Measurements from ENCODE around the gene CD74. TPM values are rescaled to one million over a fixed set of nuclear protein-coding genes. Genes with fewer than 3 reads are reported as not detected.
A peak's percentile ranks its signal among the peaks of the same experiment; 100 is the strongest.

CD74 gene
- 100 to 1,000 TPM; 550 to 913 (median 748) TPM for total RNA-seq
- 3,554 TPM for total RNA-seq (2013)

- intact Hi-C loops (cut with micrococcal nuclease), result loop anchor here (1.0 kb wide), 1 partner anchor 24 kb away; no protein-coding TSS in a partner anchor
- Histone ChIP-seq H3K27ac (ENCODE audit: low read length) (peak within 1 kb of the TSS; percentile 98), H3K36me3 (ENCODE audit: control insufficient read depth, insufficient read depth, low read length) (peaks cover 10% of the 10 kb centered on the region), H3K4me3 (ENCODE audit: low read length) (peak within 1 kb of the TSS; percentile 89), H3K9me3 (ENCODE audit: control insufficient read depth, insufficient read depth, low read length) (no peaks in the 10 kb centered on the region), H3K27me3 (ENCODE audit: control insufficient read depth, insufficient read depth, low read length) (no peaks in the 10 kb centered on the region), H3K4me1 (ENCODE audit: control insufficient read depth, insufficient read depth, low read length) (peaks cover 68% of the 10 kb centered on the region)
- peak; percentile 93 to 97 for DNase-seq
- Mint-ChIP-seq H3K4me1 (peaks cover 45 to 47% of the 10 kb centered on the region in 2 donors), H3K27me3 (ENCODE audit: low read depth in 2 of 2) (no peaks in the 10 kb centered on the region), H3K27ac (peak within 1 kb of the TSS; percentile 99 to 100), H3K9me3 (no peaks in the 10 kb centered on the region), H3K4me3 (peak within 1 kb of the TSS; percentile 98), H3K36me3 (no peaks in the 10 kb centered on the region)
- WGBS (ENCODE audit: insufficient coverage), result under 1% methylated on average over 20 of the region's 20 CpGs
- no peak for TF ChIP-seq CTCF (IDR thresholded peaks at IDR 0.05)
- ATAC-seq, result peak; percentile 83 to 95 (median 89)
Measured at GRCh38 chr5:150412319-150413175, at the start of gene CD74. TSS of gene CD74 (minus strand) at chr5:150412910. CDS start at chr5:150412749, 161 bp downstream.

DNA sequence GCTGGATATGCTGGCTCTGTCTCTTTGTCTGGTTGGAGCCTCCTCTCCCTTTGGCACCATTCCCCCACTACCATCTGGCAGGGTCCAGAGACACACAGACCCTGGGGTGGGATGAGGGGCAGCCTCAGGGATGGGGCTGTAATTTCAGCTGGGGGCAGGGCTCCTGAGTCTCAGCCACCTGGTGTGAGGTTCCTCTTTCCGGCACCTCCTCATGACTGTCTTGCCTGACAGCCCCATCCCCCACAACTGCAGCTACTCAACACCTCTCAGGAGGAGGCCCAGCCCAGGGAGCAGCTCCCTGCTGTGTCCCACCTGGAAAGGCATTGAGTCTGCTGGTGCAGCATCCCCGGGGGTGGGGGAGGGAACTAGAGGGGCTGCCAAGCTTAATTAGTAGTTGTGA is 48.5 kb upstream of the CD74 start:
- TF ChIP-seq CTCF (IDR thresholded peaks at IDR 0.05), result no peak
- Mint-ChIP-seq H3K27me3 (ENCODE audit: low read depth in 2 of 2) (no peaks in the 10 kb centered on the region), H3K4me1 (peaks cover 4 to 17% of the 10 kb centered on the region in 2 donors), H3K9me3 (no peaks in the 10 kb centered on the region), H3K27ac (no peak overlapping the region), H3K36me3 (no peaks in the 10 kb centered on the region), H3K4me3 (no peak overlapping the region)
- 27% methylated on average over 2 of the region's 2 CpGs for WGBS (ENCODE audit: insufficient coverage)
- ATAC-seq (no peak), DNase-seq (peak in 1 of 2 donors; percentile 39)
- peak overlapping the region; percentile 5 for H3K27ac ChIP-seq (ENCODE audit: low read length)
- no peaks in the 10 kb centered on the region for H3K27me3 ChIP-seq (ENCODE audit: control insufficient read depth, insufficient read depth, low read length)
- H3K36me3 ChIP-seq (ENCODE audit: control insufficient read depth, insufficient read depth, low read length), result no peaks in the 10 kb centered on the region
- intact Hi-C loops (cut with micrococcal nuclease), result no loop called here
- peaks cover 26% of the 10 kb centered on the region for H3K4me1 ChIP-seq (ENCODE audit: control insufficient read depth, insufficient read depth, low read length)
- no peak overlapping the region for H3K4me3 ChIP-seq (ENCODE audit: low read length)
- no peaks in the 10 kb centered on the region for H3K9me3 ChIP-seq (ENCODE audit: control insufficient read depth, insufficient read depth, low read length)

DNA sequence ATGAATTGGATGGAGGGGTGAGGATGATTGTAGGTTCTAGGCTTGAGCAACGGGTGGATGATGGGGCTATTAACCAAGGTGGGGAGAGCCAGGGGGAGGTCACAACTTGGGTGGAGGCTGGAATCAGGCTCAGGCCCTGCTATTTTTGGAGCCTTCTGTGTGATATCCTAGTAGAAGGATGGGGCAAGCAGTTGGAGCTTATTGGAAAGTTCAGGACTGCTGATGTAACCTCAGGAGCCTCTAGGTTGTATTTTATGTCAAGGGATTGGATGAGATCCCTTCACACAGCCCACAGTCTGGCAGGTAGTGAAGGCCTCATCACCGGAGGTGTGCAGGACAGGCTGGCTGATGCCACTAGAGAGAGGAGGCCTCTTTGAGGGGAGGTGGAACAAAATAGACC is 48.1 kb upstream of the CD74 start:
- H3K27me3 ChIP-seq (ENCODE audit: control insufficient read depth, insufficient read depth, low read length), result no peaks in the 10 kb centered on the region
- H3K9me3 ChIP-seq (ENCODE audit: control insufficient read depth, insufficient read depth, low read length), result no peaks in the 10 kb centered on the region
- Mint-ChIP-seq H3K27ac (no peak overlapping the region), H3K27me3 (ENCODE audit: low read depth in 2 of 2) (no peaks in the 10 kb centered on the region), H3K9me3 (no peaks in the 10 kb centered on the region), H3K4me1 (peaks cover 4 to 17% of the 10 kb centered on the region in 2 donors), H3K36me3 (no peaks in the 10 kb centered on the region), H3K4me3 (no peak overlapping the region)
- no peak overlapping the region for H3K4me3 ChIP-seq (ENCODE audit: low read length)
- peaks cover 26% of the 10 kb centered on the region for H3K4me1 ChIP-seq (ENCODE audit: control insufficient read depth, insufficient read depth, low read length)
- DNase-seq, result no peak
- no peak for ATAC-seq
- no peaks in the 10 kb centered on the region for H3K36me3 ChIP-seq (ENCODE audit: control insufficient read depth, insufficient read depth, low read length)
- no peak for TF ChIP-seq CTCF (IDR thresholded peaks at IDR 0.05)
- 64% methylated on average over 2 of the region's 2 CpGs for WGBS (ENCODE audit: insufficient coverage)
- intact Hi-C loops (cut with micrococcal nuclease), result no loop called here
- H3K27ac ChIP-seq (ENCODE audit: low read length), result peak overlapping the region; percentile 5
